Activated naive CD8-positive, alpha-beta T cell treated with anti-CD3 and anti-CD28 coated beads, Interleukin-2, amount 10 ng/mL, durations not matched to agents 7 days and 5 days (primary cell): Measurements from ENCODE around the gene MATCAP1. TPM values are rescaled to one million over a fixed set of nuclear protein-coding genes. Genes with fewer than 3 reads are reported as not detected.

Experiments used
- ATAC-seq: fragments of 150-1000 bp; cut with Tn5 transposase; one replicate; pipeline ENCODE4 v1.10.0; 2021; ENCODE audit warnings: low read depth, moderate library complexity
- POLR2A ChIA-PET: fragments of 350-600 bp; sonication (Branson Sonifier 250); formaldehyde crosslinking; loops from one replicate; lab custom pipeline; 2021; ENCODE audit warnings: antibody characterized with exemption; lab: Charles Lee
- DNase-seq: peaks from one replicate; pipeline ENCODE4 v3.0.0; 2021
- H3K27ac Mint-ChIP-seq: one replicate; pipeline ENCODE4 v1.8.0; 2022; ENCODE audit warnings: mild to moderate bottlenecking, mixed read lengths
- H3K27me3 Mint-ChIP-seq: one replicate; pipeline ENCODE4 v1.8.0; 2022; ENCODE audit warnings: mild to moderate bottlenecking, moderate library complexity, mixed read lengths
- H3K36me3 Mint-ChIP-seq: one replicate; pipeline ENCODE4 v1.8.0; 2021; ENCODE audit warnings: mild to moderate bottlenecking, mixed read lengths
- H3K4me1 Mint-ChIP-seq: one replicate; pipeline ENCODE4 v1.8.0; 2021; ENCODE audit warnings: mixed read lengths
- H3K4me3 Mint-ChIP-seq: one replicate; pipeline ENCODE4 v1.8.0; 2022; ENCODE audit warnings: mild to moderate bottlenecking, moderate library complexity, mixed read lengths
- H3K9me3 Mint-ChIP-seq: one replicate; pipeline ENCODE4 v1.8.0; 2021; ENCODE audit warnings: mixed read lengths
- microRNA-seq: library from miRNA; unstranded; fragments of <30 nt; microRNA quantifications from one replicate; pipeline ENCODE4 v1.2.0, GENCODE V29; 2022
- total RNA-seq, 2 experiments: library from RNA; stranded (reverse); gene quantifications; one replicate each; pipeline ENCODE4 v1.2.3, GENCODE V29; 2021

Gene MATCAP1
- total RNA-seq, 2 experiments from 2014 or later, result 57.4 to 59.1 TPM

DNA sequence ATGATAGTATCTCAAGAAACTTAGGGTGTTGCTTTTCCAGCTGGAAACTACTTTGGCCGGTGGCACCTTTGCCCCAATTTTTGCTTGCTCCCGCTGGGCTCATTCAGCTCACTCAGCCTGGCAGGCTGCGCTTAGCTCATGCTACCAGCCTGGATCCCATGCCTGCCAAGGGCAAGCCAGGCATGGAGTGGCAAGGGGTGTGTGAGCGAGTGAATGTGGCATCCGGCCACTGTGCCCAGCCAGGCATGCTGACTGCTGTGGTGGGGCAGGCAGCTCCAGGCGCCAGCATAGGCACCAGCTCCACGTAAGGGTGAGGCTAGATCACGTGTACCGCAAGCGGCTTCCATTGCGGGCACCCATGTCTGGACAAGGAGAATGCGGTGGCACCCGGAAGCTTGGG, 42.4 kb downstream of the MATCAP1 start:
- DNase-seq (no peak), ATAC-seq (no peak)
- Mint-ChIP-seq H3K27me3 (no peaks in the 10 kb centered on the region), H3K4me3 (no peak overlapping the region), H3K9me3 (no peaks in the 10 kb centered on the region), H3K36me3 (peaks cover 18% of the 10 kb centered on the region), H3K4me1 (no peaks in the 10 kb centered on the region), H3K27ac (no peak overlapping the region)
- POLR2A ChIA-PET, result interaction anchor here (0.5 to 1.3 kb wide), 3 partner anchors 10 to 204 kb away, joined by 3 to 4 read pairs (median 4); partner anchors contain the start of gene B3GNT9

DNA sequence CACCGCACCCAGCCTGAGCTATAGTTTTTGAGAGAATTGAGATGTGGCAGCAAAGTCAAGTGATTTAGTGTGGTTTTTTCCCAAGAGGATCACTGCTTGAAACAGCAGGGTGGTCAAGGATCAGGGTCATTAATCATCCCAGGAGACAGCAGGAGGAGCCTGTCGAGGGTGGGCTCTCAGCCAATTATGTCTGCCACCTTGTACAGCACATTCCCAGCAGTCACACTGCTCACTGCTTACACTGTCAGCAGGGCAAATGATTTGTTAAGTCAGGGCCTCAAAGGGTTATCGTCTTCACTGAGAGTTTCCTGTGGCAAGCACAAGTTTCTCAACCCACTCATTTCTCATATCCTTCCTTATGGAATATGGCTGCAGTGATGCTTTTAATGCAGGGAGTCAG, 46.2 kb downstream of the MATCAP1 start:
- no peak overlapping the region for H3K27ac Mint-ChIP-seq
- ATAC-seq (no peak), DNase-seq (no peak)
- H3K27me3 Mint-ChIP-seq, result no peaks in the 10 kb centered on the region
- no peaks in the 10 kb centered on the region for H3K9me3 Mint-ChIP-seq
- H3K4me3 Mint-ChIP-seq, result no peak overlapping the region
- peaks cover 14% of the 10 kb centered on the region for H3K36me3 Mint-ChIP-seq
- POLR2A ChIA-PET, result no interaction called here
- peaks cover 2% of the 10 kb centered on the region for H3K4me1 Mint-ChIP-seq

DNA sequence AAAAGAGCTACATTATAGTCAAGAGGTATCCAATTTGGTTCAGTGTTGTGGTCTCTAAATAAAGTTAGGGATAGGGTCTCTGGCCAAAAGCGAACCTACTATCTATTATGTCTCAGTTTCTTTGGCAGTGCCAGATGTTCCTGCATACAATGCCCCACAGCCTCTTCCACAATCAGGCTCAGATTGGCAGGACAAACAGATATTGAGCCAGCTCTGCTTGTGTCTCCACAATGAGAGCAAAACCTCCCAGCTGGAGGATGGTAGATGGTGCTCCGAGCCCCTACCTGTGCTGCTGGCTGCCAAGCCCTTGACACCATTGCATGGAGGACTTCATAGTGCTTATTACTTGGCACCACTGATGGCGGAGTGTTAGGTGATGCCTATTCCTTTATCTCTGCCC, 54.3 kb downstream of the MATCAP1 start:
- Mint-ChIP-seq H3K4me3 (no peak overlapping the region), H3K4me1 (peaks cover 2% of the 10 kb centered on the region), H3K27ac (no peak overlapping the region), H3K27me3 (no peaks in the 10 kb centered on the region), H3K36me3 (peaks cover 8% of the 10 kb centered on the region), H3K9me3 (no peaks in the 10 kb centered on the region)
- no peak for DNase-seq
- POLR2A ChIA-PET, result no interaction called here
- no peak for ATAC-seq

DNA sequence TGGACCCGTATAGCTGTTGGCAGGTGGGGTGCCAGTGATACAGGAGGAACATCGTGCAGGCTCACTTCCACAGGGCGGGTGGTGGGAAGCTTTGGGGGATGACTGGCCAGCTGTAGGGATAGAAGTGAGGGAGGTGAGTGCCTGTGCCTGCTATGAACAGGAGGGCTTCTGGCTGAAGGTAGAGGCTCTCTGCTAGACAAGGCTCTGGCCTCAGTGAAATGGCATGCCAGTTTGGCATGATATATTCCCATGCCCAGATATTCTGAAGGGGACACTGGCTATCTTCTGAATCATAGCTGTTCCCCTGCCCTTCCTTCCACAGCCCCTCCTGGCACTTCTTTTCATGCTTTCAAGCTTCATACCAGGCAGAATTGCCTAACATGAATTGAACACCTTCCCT, 54.9 kb downstream of the MATCAP1 start:
- Mint-ChIP-seq H3K36me3 (peaks cover 11% of the 10 kb centered on the region), H3K4me3 (no peak overlapping the region), H3K4me1 (peaks cover 2% of the 10 kb centered on the region), H3K27ac (no peak overlapping the region), H3K27me3 (no peaks in the 10 kb centered on the region), H3K9me3 (no peaks in the 10 kb centered on the region)
- no peak for ATAC-seq
- no peak for DNase-seq
- POLR2A ChIA-PET, result interaction anchor here (1.0 kb wide), 1 partner anchor 115 kb away, joined by 3 read pairs; no protein-coding TSS in a partner anchor

DNA sequence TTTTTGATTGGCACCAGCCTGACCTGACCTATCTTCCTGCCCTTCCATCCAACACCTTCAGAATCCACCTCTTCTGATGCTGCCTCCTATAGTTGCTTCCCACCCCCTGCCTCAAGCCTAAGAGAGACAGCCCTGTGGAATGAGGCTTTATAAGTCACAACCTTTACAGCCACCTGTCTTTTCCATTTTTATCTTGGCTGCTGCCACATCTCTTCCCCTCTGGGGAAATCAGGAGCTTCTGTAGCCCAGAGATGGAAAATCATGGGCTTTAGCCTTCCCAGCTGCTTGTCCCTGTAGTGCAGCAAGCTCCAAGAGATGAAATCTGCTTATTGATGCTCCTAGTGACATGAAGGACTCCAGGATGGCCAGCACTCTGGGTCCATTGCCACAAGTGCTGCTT, 55.3 kb downstream of the MATCAP1 start:
- H3K36me3 Mint-ChIP-seq, result peaks cover 14% of the 10 kb centered on the region

More for the DNA sequence above, 55.3 kb downstream of the MATCAP1 start:
- no peak for DNase-seq
- POLR2A ChIA-PET, result interaction anchor here (1.0 kb wide), 1 partner anchor 115 kb away, joined by 3 read pairs; no protein-coding TSS in a partner anchor
- Mint-ChIP-seq H3K4me3 (no peak overlapping the region), H3K27ac (no peak overlapping the region), H3K27me3 (no peaks in the 10 kb centered on the region), H3K9me3 (no peaks in the 10 kb centered on the region), H3K4me1 (peaks cover 2% of the 10 kb centered on the region)
- no peak for ATAC-seq

Small RNAs within 50 kb of the gene (microRNA-seq; reads per million reads assigned to microRNA genes)
- 82.1 reads per million, percentile 52 among the genes with 10 or more reads in this experiment for gene MIR328

Other genes with a start within 250 kb of the MATCAP1 start
- 100 to 1,000 TPM in 1 of 2 experiments, 10 to 100 TPM in 1; 98.0 to 106 TPM for gene CIAO2B, start 249.6 kb downstream of the MATCAP1 start, total RNA-seq
- 10 to 100 TPM; 45.4 to 46.4 TPM for gene CES2, start 248.4 kb downstream of the MATCAP1 start, total RNA-seq
- gene CES3, start 222.7 kb downstream of the MATCAP1 start, total RNA-seq, result 1 to 10 TPM; 4.8 to 8.3 TPM
- gene CES4A, start 195.4 kb downstream of the MATCAP1 start, total RNA-seq, result 10 to 100 TPM; 16.2 to 17.5 TPM
- gene CBFB, start 154.8 kb downstream of the MATCAP1 start, total RNA-seq, result 100 to 1,000 TPM; 193 to 198 TPM
- gene PHAF1, start 74.0 kb downstream of the MATCAP1 start, total RNA-seq, result 10 to 100 TPM; 16.6 to 17.3 TPM
- 10 to 100 TPM in 1 of 2 experiments, 1 to 10 TPM in 1; 9.0 to 10.1 TPM for gene B3GNT9, start 33.0 kb downstream of the MATCAP1 start, total RNA-seq
- 10 to 100 TPM; 77.3 to 81.7 TPM for gene TRADD, start 24.1 kb downstream of the MATCAP1 start, total RNA-seq
- 10 to 100 TPM; 34.1 to 41.3 TPM for gene FBXL8, start 24.0 kb downstream of the MATCAP1 start, total RNA-seq
- gene HSF4, start 19.2 kb downstream of the MATCAP1 start, total RNA-seq, result 10 to 100 TPM; 61.5 to 76.8 TPM
- 10 to 100 TPM; 17.7 to 18.6 TPM for gene NOL3, start 13.4 kb downstream of the MATCAP1 start, total RNA-seq
- gene EXOC3L1, start 6.2 kb upstream of the MATCAP1 start, total RNA-seq, result not detected
- gene E2F4, start 8.2 kb upstream of the MATCAP1 start, total RNA-seq, result 100 to 1,000 TPM; 105 to 114 TPM
- gene ELMO3, start 15.2 kb upstream of the MATCAP1 start, total RNA-seq, result 1 to 10 TPM; 7.6 to 9.4 TPM
- 10 to 100 TPM; 30.3 to 30.5 TPM for gene TMEM208, start 43.2 kb upstream of the MATCAP1 start, total RNA-seq
- 10 to 100 TPM; 92.2 to 92.8 TPM for gene FHOD1, start 63.5 kb upstream of the MATCAP1 start, total RNA-seq
- 1 to 10 TPM; 3.5 to 4.5 TPM for gene SLC9A5, start 65.0 kb upstream of the MATCAP1 start, total RNA-seq
- 10 to 100 TPM; 15.7 to 18.2 TPM for gene PLEKHG4, start 95.6 kb upstream of the MATCAP1 start, total RNA-seq
- gene KCTD19, start 142.8 kb upstream of the MATCAP1 start, total RNA-seq, result 1 to 10 TPM; 1.2 to 1.6 TPM
- under 1 TPM; 0.28 to 0.64 TPM for gene LRRC36, start 142.9 kb upstream of the MATCAP1 start, total RNA-seq
- not detected for gene TPPP3, start 209.5 kb upstream of the MATCAP1 start, total RNA-seq
- under 1 TPM; 0.36 to 0.40 TPM for gene ZDHHC1, start 232.5 kb upstream of the MATCAP1 start, total RNA-seq
- gene HSD11B2, start 247.2 kb upstream of the MATCAP1 start, total RNA-seq, result not detected